Urinary bladder (tissue), 4 donors: Measurements from ENCODE around the gene FOXD3. TPM values are rescaled to one million over a fixed set of nuclear protein-coding genes. Genes with fewer than 3 reads are reported as not detected.
A peak's percentile ranks its signal among the peaks of the same experiment; 100 is the strongest.

Experiments used
- DNase-seq: peaks from one replicate; pipeline ENCODE4 v3.0.0-alpha.2; 2015; ENCODE audit errors: extremely low spot score
- H3K27ac ChIP-seq: one replicate; pipeline ENCODE4 v1.5.1; 2013; ENCODE audit warnings: low read depth, mild to moderate bottlenecking, moderate library complexity
- H3K36me3 ChIP-seq: one replicate; pipeline ENCODE4 v1.6.1; 2013; ENCODE audit warnings: mild to moderate bottlenecking, moderate library complexity; ENCODE audit not compliant: insufficient read depth
- H3K4me1 ChIP-seq: one replicate; pipeline ENCODE4 v1.6.1; 2013; ENCODE audit warnings: mild to moderate bottlenecking, moderate library complexity; ENCODE audit not compliant: insufficient read depth
- H3K4me3 ChIP-seq: one replicate; pipeline ENCODE4 v1.5.1; 2013; ENCODE audit warnings: low read depth, low read length
- whole genome bisulfite sequencing: extraction: QIAGEN DNeasy Blood & Tissue Kit; methylation state at CpG from one replicate; pipeline ENCODE4 v1.1.7; 2013; 5-methylcytosine and 5-hydroxymethylcytosine counted together
- polyA plus RNA-seq: library from polyadenylated mRNA; stranded (reverse); fragments of 200-250 nt; gene quantifications from one replicate; pipeline ENCODE4 v1.2.3, GENCODE V29; 2013
- small RNA-seq: library from RNA; depleted of rRNA; stranded (forward); fragments of <200 nt; gene quantifications from one replicate; pipeline ENCODE3, GENCODE V24; 2014
- total RNA-seq: library from RNA; depleted of rRNA; stranded (reverse); fragments of >200 nt; gene quantifications from one replicate; pipeline ENCODE4 v1.2.3, GENCODE V29; 2014
- donor health status: healthy with polysubstance abuse.
- donor health status: healthy.

Gene FOXD3
- total and polyA plus RNA-seq, 2 donors: 1.1 to 2.9 TPM

DNA sequence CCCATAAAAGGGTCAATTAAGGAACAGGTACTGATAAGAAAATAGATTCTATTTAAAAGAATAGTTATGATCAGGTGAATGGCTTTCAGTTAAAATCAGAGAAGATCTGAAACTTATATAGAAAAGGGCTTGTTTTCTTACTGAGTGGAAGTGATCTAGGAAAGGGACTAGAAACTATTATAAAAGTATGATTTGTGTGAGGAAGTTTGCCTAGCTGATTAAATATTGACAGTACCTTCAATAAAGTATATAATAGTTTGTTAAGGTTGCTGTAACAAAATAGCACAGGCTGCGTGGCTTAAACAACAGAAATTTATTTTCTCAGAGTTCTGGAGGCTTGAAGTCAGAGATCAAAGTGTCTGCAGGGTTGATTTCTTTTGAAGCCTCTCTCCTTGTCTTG, 39.7 kb downstream of the FOXD3 start:
- H3K4me1 ChIP-seq: no peaks in the 10 kb centered on the region
- H3K36me3 ChIP-seq: no peaks in the 10 kb centered on the region
- no peak overlapping the region for H3K4me3 ChIP-seq
- no peak overlapping the region for H3K27ac ChIP-seq
- no peak for DNase-seq
- WGBS: 76% methylated on average over 1 of the region's 1 CpG

DNA sequence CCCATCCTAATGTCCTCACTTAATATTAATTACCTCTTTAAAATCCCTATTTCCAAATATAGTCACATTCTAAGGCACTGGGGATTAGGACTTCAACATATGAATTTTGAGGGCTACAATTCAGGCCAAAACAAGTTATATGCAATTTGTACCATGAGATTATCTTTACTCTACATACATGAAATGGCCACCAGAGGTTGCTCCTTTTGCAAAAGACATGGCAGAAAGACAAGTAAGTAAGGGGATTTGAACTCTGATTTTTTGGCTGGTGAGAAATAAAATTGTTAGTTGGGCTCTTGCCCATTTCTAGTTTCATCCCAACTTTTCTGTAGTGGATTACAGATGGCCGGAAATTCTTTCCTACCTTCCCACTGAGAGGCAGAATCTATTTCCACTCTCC, 40.2 kb downstream of the FOXD3 start:
- H3K36me3 ChIP-seq: no peaks in the 10 kb centered on the region
- 91% methylated on average over 1 of the region's 1 CpG for WGBS

DNA sequence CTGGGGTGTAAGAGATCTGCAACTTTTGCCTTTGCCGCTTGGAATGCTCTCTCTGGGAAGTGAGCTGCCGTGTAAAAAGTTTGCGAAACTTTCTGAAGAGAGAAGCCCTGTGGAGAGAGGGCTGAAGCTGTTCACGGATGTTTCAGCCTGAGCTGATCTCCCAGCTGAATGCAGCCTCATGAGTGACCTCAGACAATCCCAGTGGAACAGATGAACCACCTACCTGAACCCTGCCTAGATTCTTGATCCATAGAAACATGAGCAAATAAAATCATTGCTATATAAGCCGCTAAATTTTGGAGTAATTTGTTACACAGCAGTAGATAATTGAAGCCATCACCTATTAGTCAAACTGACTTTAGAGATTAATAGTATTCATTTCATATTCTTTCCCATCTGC, 40.6 kb downstream of the FOXD3 start:
- no peaks in the 10 kb centered on the region for H3K4me1 ChIP-seq
- no peak overlapping the region for H3K27ac ChIP-seq
- 88% methylated on average over 5 of the region's 5 CpGs for WGBS
- no peak overlapping the region for H3K4me3 ChIP-seq
- no peak for DNase-seq
- H3K36me3 ChIP-seq: no peaks in the 10 kb centered on the region

More for the DNA sequence above, 40.2 kb downstream of the FOXD3 start:
- Histone ChIP-seq H3K4me3 (no peak overlapping the region), H3K4me1 (no peaks in the 10 kb centered on the region), H3K27ac (no peak overlapping the region)
- DNase-seq: no peak

GRCh38 chr1:63366908-63367214, 44.5 kb downstream of the FOXD3 start:
- H3K4me1 ChIP-seq: no peaks in the 10 kb centered on the region
- no peak for DNase-seq
- no peak overlapping the region for H3K27ac ChIP-seq
- peak overlapping the region; percentile 72 for H3K4me3 ChIP-seq
- WGBS: 84% methylated on average over 7 of the region's 7 CpGs
- H3K36me3 ChIP-seq: no peaks in the 10 kb centered on the region

GRCh38 chr1:63367215-63368103, 45.1 kb downstream of the FOXD3 start, which contains the start of gene ALG6:
ALG6 (plus strand) TSS chr1:63367627; CDS start chr1:63370978, 3,351 bp downstream.
- DNase-seq: peak; percentile 73
- WGBS: under 1% methylated on average over 77 of the region's 77 CpGs
- peak within 1 kb of the TSS; percentile 61 for H3K27ac ChIP-seq
- peak within 1 kb of the TSS; percentile 72 for H3K4me3 ChIP-seq
- H3K4me1 ChIP-seq: no peaks in the 10 kb centered on the region
- H3K36me3 ChIP-seq: no peaks in the 10 kb centered on the region

GRCh38 chr1:63368131-63368530, 45.8 kb downstream of the FOXD3 start:
- Histone ChIP-seq H3K4me1 (no peaks in the 10 kb centered on the region), H3K36me3 (no peaks in the 10 kb centered on the region), H3K4me3 (peak overlapping the region; percentile 72), H3K27ac (no peak overlapping the region)
- no peak for DNase-seq
- 1% methylated on average over 10 of the region's 10 CpGs for WGBS

Small RNA genes within 50 kb of the gene (small RNA-seq; reads per million reads assigned to genes)
- gene MIR6068 (not detected), gene RF00019 (not detected)

Other genes with a start within 250 kb of the FOXD3 start
- gene ALG6, start 45.1 kb downstream of the FOXD3 start, total RNA-seq: 40.4 TPM
- 6.9 TPM for gene ALG6, start 45.1 kb downstream of the FOXD3 start, polyA plus RNA-seq
- gene ITGB3BP, start 200.7 kb downstream of the FOXD3 start, total RNA-seq: 96.1 TPM
- 10.9 TPM for gene ITGB3BP, start 200.7 kb downstream of the FOXD3 start, polyA plus RNA-seq
- 30.4 TPM for gene EFCAB7, start 201.0 kb downstream of the FOXD3 start, total RNA-seq
- 4.4 TPM for gene EFCAB7, start 201.0 kb downstream of the FOXD3 start, polyA plus RNA-seq